HG02571 (cell line): ENCODE results near the gene PARD3.
"Not testable (repeated sequence)": the region's sequence is repeated elsewhere in the genome, so short reads cannot be mapped to it uniquely, and the experiment has no call there.

ENCODE experiments used
- ATAC-seq: cut with Tn5 transposase; IDR thresholded peaks from one replicate; pipeline ENCODE4 v1.9.1; 2021; ENCODE audit warnings: mild to moderate bottlenecking, moderate library complexity; ENCODE audit not compliant: unreplicated experiment

PARD3 gene

DNA sequence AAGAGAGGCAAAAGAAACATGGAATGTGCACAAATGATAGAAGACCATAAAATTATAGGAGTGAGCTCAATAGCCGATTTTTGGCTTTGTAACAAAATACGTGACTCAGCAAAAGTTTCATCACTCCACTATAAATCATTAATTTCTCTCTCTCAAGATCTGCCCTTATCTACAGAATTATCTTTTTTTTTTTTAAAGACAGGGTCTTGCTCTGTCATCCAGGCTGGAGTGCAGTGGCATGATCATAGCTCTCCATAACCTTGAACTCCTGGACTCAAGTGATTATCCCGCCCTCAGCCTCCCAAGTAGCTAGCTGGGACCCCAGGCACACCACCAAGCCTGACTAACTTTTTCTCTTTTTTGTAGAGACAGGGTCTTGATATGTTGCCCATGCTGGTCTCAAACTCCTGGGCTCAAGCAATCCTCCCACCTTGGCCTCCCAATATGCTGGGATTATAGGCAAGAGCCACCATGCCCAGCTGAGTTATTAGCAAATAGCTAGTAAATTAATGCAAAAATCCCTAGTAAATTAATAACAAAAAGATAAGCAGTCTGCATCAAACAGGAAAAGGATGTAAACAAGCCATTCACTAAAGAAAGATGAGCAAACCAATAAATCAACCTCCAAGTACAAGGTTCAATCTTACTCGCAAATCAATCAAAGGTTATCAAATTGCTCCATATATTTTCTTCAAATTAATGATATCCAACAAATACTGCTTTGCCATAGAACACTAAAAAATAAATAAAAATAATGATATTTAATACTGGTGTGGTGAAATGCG is 450.7 kb downstream of the PARD3 start:
- ATAC-seq = no peak

DNA sequence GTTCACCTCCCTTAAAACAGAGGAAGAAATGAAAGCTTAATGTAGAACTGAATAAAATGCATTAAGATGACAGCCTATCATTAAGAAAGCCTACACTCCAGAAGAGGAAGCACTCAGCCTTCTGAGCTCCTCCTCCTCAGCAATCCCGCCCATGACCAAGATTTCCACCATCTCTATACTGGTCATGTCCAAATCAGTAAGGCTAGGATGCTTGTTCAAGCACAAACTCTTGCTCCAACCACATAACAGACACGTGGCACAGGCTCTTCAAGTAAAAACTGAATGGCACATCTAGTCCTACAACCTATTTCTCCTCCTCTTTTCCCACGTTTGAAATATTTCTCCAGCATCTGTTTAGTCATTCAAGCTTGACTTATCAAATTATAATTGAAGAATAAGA is 454.1 kb downstream of the PARD3 start:
- no peak for ATAC-seq

DNA sequence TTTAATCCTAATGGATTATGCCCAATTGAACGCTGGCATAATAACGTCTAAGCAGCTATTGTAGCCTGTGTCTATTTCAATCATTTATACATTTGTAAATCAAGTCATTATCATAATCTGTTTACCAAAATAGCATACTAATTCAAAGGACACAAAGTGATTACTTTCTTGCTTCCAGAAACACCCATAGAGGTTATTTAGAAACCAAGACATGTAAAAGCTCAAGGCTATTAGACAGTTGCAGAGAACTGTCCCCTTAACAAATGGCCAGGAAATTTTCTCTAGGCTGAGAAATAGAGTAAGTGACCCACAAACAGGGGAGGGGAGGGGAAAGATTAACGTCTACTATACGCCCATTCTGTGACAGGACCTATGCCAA is 455.7 kb downstream of the PARD3 start:
- no peak for ATAC-seq

DNA sequence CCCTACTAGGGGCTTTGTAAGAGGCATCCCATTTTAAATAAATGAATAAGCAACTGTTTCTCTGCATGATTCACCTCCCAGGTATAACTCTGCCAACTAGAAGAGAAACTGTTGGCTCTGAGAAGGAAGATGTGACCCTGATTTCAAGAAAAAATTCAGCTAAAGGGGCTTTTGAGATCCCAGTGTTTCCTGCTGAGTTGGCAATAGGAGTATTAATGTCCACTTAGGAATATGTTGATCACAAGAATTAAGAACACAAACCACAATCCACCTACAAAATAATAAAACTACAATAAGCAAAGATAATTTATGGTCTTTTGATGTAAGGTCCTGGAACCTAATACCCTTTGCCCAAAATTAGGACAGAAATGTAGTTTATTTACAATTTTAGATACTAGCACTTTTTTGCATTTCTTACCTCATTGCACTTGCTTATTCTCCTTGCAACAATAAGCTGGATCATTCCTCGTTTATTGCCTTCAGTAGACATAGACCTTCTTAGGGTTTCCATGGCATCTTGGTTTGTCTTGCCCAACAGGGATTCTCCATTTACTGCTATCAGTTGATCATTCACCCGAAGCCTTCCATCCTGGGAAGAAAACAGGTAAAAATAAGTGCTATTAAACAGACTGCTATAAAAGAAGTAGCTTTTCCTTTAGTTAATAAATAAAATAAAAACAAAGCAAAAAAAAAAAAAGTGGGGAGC is 456.2 kb downstream of the PARD3 start:
- no peak for ATAC-seq

DNA sequence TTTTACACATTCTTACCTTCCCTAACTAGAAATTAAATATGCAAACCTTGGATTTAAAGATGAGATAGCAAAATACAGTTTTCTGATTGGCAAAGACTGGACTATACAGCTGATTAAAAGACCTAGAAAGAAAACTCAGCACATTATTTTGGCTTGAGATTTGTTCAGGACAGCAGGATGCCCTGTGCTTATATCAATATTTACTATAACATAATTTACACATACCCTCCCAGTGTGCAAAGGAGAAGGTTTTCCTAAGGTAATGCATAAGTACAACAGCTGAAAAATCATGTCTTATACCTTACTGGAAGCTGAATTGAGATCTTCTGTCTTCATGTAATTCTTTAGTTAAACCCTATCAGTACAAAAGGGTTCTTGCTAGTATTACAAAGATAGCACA is 458.6 kb downstream of the PARD3 start:
- no peak for ATAC-seq

DNA sequence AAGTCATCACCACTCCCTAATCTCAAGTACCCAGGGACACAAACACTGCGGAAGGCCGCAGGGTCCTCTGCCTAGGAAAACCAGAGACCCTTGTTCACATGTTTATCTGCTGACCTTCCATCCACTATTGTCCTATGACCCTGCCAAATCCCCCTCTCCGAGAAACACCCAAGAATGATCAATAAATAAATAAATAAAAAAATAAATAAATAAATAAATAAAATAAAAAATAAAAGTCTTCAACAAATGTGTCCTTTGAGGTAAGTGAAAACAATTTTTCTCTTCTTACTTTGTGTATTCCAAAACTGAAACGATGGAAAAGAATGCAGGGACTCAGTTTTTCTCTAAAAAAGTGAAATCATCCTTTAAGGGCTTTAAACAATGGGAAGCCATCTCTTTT is 461.6 kb downstream of the PARD3 start:
- ATAC-seq = not testable (repeated sequence)

DNA sequence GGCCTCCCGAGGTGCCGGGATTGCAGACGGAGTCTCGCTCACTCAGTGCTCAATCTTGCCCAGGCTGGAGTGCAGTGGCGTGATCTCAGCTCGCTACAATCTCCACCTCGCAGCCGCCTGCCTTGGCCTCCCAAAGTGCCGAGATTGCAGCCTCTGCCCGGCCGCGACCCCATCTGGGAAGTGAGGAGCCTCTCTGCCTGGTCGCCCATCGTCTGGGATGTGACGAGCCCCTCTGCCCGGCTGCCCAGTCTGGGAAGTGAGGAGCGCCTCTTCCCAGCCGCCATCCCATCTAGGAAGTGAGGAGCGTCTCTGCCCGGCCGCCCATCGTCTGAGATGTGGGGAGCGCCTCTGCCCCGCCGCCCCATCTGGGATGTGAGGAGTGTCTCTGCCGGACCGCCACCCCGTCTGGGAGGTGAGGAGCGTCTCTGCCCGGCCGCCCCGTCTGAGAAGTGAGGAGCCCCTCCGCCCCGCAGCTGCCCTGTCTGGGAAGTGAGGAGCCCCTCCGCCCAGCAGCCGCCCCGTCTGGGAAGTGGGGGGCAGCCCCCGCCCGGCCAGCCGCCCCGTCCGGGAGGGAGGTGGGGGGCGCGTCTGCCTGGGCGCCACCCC is 462.4 kb downstream of the PARD3 start:
- ATAC-seq = not testable (repeated sequence)

DNA sequence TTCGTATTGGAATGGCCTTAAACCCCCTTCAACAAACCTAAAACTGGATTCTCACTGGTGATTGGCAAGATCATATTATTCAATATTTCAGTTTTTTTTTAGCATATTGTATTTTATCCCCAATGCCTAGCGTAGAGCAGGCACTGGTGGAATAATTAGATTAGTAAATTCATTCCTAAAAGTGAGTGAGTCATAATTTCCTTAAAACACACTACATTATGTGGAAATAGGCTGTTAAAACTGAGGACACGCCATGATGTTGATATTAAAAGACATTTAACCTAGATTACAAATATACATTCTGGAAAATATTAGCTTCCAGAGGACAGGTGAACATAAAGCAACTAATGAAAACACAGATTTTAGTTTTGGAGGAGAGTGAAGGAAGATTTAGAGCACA is 463.9 kb downstream of the PARD3 start:
- ATAC-seq = no peak

DNA sequence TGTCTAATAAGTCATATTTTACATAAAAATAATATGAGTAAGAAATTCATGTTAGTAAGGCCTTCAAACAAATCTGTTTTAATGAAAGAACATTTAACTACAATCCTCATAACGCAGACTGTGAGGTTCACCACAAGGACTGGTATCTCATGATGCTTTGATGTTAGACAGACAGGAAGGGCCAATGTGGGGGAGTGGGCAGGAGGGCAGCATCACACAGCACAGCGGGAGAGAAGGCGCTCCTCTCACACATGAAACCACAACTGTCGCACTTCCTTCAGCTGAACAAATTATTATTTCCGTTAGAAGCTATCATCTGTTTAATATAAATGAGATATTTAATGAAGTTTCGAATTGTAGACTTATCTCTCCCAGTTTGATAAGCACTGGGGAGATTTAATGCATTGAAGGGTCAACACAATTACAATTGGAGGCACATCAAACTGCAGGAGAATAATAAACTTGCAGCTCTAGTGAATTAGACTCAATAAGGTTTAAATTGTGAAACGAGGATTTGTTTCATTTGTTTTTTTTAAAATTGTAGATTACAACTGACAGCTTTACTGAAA is 466.1 kb downstream of the PARD3 start:
- ATAC-seq = no peak

DNA sequence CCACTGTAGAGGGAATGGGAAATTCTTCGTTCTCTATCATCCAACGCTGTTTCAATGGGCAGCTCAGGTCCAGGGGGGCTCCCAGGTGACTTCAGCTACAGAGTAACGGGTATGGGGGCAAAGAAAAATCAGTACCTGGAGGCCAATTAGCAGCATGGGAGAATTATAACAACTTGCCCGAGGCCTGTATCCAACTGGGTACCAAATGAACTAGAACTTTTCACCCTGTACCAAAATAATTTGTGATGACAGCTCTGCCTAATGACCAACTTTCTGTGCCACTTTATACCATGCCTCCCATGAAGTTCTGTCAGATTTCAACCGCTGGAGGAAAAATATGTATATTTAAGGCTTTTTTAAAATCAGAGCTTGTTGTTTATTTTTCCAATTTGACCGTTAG is 467.1 kb downstream of the PARD3 start:
- no peak for ATAC-seq

DNA sequence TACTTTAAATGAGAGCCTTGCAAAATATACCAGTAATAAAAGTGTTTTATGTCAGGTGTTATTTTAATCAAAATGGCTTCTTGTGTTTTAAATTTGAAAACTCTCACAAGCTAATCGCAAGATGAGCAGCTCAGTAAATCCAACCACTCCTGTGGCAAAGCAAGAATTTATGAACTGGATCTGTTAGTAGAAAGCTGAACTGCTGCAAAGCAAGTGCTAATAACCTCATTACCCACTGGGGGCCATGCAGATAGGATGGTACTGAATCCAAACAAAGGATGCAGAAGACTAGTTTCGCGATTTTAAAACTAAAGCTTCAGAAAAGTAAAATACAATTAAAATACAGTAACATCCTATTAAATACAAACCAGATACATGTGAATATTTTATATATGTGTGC is 468.0 kb downstream of the PARD3 start:
- ATAC-seq = no peak

DNA sequence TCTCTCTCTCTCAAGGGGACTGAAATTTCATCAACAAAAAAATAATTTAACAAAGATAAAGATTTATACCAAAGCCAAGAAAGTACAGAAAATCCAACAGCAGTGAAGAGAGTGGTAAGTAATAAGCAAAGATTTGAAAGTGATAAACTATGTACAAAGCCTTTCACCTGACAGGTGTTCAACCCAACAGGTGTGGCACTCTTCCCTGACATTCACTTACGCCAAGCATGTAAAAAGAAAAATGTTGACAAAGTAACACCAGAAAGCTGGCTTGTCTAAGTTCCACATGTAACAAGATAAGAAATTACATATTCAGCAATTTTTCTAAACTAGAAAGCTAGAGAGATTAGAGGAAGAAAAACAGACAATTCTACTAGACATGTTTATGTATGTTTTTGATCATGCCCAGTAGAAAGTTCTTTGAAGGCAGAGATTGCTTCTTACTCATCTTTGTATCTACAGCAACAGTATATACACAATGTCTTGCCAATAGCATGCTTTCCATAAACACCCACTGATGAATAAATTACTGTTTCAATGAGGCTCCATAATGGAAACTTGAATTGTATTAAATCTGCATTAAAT is 468.5 kb downstream of the PARD3 start:
- ATAC-seq = no peak

DNA sequence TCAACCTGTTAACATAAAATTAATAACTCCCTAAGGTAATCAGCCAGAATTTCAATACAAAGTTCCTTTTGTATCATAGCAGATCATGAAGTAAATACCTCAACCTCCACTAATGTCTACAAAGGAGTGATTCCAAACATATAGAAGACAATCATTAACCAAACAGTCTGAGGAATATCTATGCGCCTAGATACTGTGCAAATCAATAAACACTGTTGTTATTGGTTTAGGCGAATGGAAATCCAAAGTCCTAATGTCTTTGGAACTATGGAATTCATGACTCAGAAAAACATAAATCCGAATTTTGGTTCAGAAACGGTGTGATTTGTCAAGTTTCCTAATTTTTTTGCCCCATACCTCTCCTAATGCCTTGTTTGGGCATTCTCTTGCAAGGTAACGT is 469.7 kb downstream of the PARD3 start:
- no peak for ATAC-seq

DNA sequence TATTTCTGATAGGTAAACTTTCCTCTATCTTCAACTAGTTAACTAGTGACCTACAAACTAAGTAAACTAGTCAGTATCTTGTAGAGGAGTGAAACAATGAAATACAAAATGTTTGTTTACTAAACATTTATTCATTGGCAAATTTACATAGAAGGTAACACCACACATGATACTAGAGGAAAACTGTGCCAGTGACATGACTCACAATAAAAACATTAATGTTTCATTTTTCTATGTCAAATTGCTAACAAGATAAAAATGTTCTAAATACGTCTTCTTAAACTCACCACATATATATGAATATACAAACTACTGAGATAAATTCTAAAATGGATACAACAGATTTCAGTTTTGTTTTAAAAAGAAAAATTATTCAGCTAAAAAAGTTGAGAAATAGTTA is 471.3 kb downstream of the PARD3 start:
- no peak for ATAC-seq

DNA sequence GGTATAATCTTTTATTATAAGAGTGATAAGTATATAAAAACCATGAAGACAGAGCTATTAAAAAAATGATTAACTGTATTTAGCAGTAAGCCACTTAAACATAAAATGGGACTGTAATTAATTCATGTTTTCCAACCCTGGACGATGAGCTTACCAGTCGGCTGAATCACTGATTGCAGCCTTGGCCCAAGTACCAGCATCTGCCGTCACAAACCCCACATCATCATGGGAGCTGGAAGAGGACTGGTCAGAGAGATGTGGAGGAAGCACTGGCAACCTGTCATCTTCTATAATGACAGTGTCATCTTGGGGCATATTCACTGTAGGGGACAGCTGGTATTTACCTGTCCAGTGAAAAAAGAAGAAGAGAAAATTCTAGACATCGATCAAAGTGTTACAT is 473.6 kb downstream of the PARD3 start:
- ATAC-seq = no peak

DNA sequence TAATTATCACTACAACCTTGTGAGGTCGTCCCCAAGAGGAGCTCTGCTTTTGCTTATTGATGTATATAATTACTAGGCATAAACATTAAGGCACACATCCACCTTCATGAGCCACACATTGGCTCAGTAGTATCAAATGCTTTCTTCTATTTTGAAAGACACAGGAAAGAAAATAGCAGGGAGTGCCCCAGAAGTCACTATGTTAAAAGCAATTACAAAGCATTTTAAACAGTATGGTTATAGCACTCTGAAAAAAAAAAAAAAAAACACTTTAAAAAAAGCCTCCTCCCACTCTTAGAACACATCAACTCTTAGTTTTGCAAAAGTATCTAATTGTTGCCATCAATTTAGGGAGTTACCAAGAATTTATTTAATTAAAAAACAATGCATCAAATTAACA is 474.2 kb downstream of the PARD3 start:
- no peak for ATAC-seq

DNA sequence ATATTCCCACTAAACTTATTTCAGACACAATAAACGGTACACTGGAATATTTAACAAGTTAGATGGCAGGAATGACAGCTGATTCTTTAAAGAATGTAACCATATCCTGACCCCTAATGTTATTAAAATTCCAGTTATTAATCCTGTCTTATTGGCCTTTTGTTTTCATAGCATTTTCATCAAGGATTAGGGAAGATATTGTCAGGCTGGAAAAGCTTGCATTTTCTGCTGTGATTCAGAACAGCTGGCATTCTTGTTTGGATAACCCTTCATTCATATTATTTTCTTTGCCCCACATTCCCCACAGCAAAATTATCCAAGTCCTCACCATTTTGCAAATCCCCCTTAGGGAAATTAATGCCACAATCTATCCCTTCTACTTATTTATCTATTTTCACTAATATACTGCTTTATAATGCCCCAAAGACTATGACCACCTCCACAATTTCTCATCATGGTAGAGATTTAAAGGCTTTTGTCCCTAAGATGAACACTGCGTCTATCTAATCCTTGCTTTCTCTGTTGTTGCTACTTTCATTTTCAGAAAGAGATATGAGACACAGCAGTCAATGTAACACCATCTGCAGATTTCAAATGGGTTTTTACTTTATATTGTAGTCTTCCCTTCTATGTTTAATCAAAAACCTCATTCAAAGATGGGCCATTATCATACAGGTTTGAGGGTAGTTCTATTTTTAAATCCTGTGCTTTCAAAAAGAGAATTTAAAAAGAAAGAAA is 475.1 kb downstream of the PARD3 start:
- no peak for ATAC-seq

DNA sequence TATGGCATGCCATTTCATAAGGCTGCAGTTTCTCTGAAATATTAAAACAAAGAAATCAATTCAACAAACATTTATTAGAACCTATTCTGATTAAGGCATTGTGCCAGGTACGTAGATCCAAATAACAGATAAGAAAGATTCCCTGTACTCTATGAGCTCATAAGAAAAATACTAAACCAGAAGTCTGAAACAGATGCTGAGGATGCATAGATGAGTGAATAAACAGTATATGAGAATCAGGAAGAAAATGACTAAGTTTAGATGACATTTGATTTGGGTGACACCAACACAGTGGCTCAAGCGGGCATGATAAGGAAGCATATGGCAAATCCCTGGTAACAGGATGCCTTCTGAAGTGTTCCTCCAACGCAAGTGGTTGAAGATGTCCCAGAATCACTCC is 477.2 kb downstream of the PARD3 start:
- no peak for ATAC-seq

DNA sequence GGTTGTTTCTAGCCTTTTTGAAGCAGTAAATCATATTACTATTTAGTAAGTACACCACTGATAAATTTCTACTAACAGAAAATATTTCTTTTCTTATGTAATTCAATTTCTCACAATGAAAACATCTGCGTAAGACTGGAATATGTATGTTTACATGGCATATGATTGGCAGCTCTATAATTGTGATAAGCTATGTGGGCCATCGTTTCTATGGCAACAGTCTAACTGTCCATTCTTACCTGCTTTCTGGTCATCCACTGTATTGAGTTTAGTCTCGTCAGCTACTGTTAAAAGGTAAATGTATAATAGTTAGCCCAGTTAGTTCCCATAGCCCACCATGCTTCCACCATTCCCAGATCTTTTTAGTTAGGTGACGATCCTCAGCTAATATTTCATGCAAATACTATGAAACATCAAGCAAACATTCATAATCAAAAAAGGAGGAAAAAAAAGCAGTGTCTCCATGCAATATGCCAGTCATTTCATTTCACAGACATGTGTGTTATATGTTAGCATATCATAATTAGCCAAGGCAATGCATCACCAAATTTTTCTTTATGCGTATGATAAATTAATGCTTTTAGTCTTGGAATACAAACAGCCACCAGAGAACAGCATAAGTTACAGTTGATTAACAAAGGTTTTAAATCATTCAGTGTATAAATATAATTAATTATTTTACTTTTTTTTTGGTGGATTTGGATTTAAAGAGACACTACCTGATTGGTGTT is 479.0 kb downstream of the PARD3 start:
- ATAC-seq = no peak

DNA sequence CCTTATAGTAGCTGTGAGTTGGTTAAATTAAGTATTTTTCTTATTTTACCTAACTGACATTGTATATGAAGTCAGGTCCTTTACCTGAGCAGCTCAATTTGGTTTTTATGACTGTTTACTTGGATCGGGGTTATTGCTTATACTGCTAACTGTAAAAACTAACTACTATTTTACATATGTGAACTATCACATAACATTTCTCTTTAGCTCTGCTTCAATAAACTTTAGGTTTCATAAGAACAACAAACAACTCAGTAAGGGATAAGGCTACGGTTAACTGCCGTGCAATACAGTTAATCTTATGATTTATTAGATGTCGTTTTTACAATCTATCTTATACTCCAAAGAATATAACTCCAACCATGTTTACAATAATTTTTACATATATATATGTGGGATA is 480.2 kb downstream of the PARD3 start:
- ATAC-seq = no peak
